Stimulated activated CD4-positive, alpha-beta T cell treated with anti-CD3 and anti-CD28 coated beads, Interleukin-15, amount 100 ng/mL, for 48 hours (primary cell): ENCODE measurements around the gene MGME1.

ENCODE experiments used
- DNase-seq, 2 donors: peaks; one replicate each; pipeline ENCODE4 v3.0.0-alpha.2; 2020; ENCODE audit warnings: low read depth in 2 of 2

Gene MGME1

DNA sequence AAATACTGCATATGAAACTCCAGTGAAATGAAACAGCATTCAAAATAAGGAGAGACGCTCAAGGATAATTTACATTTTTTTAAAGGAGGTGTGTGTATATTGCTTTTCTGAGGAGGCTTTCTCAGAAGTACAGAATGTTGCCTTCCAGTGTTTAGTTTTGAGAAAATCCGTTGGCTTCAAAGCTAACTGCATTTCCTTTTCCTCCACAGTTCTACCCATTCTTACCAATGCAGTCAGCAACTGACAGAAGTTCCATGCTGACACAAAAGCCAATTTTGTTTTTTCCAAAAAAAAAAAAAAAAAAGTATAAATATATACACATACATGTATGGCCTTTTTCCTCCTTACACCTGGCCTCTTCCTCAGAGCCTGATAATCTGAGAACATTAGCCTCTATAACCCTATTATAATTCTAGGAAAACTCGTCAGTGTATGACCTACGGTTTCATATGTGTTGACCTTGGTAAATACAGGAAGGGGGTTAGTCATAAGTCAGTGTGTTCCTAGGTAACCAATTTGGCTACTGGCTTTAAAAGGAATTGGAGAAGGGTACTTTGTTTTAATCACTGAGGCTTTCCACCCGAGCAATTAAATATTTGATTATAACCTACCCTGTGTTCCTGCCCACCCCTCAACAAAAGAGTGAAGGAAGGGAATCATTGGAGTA, 24.2 kb downstream of the MGME1 start:
- no peak for DNase-seq

DNA sequence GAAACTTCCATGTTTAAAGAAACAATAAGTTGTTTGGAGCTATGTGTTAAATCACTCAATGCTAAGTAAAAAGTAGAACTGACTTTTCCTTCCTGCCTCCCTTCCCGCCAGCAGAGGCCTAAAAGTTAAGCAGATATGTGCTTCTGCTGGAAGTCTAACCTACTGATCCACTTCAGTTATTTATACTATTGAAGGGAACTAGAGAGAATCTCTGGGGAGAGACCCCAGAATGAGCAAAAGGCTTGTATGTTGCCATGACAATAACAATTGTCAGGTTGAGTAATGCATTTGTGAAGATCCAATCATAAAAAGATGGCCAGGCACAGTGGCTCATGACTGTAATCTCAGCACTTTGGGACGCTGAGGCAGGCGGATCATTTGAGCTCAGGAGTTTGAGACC, 24.7 kb downstream of the MGME1 start:
- DNase-seq = no peak

DNA sequence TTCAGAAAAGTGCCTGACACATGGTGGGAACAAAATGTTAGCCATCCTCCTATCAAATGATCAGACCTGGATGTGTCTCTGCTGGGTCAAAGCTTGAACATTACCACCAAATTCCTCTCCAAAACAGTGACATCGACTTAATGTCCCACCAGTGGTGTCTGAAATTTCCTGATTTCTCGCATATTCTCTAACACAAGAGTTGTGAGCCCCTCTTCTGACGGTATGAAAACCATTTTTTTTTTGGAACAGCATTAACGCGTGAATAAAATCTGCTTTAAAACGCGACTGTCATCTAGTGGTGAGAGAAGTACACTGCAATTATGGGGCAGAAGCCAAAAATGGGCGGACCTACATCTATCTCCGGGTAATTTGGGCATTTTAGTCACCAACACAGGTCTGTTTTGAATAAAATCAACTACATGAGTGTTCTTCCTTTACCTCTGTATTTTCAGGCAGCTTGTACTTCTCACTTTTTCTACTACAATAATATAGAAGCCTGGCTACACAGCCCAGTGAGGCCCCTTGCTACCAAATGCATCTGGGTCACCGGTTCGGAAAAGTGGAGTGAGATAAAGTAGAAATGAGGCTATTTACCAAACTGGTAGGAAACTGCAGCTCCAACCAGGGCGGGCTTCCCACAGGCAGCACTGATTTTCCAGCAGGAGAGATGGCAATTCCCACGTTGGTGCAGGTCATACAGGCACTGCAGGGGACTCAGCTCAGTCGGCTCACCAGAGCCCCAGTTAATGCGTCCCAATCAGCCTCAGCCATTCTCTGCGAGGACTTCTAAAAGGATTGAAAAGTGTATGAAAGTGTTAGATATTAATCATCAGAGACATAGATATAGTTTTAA, 27.4 kb downstream of the MGME1 start:
- peak in 1 of 2 donors; percentile 15 for DNase-seq

GRCh38 chr20:17998446-17998845, 29.6 kb downstream of the MGME1 start:
- no peak for DNase-seq

GRCh38 chr20:17999566-17999965, 30.7 kb downstream of the MGME1 start:
- DNase-seq = no peak

GRCh38 chr20:18001131-18001921, 32.5 kb downstream of the MGME1 start:
- DNase-seq = no peak

GRCh38 chr20:18003897-18004296, 35.1 kb downstream of the MGME1 start:
- no peak for DNase-seq

DNA sequence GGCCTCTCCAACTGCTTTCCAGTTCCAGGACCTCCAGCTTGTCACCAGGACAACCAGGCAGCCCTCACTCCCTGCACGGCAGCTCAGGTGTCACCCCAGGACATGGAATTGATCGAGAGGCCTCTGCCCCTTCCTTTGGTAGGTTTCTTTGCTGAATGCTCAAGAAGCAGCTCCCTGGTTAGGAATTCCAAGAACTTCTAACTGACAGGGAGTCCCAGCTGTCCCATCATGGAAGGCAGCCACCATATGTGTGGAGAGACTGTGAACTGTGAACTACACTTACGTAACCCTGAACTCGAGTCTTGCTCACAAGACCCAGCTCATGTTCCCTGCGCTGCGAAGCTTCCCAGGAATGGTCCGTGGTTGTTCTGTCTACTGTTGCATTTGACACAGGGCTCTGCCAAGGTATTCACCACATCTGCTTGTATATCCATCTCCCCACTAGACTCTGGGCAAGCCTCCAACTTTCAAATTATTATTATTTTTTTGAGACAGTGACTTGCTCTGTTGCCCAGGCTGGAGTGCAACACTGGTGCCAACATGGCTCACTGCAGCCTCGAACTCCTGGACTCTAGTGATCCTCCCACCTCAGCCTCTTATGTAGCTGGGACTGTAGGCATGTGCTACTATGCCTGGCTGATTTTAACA, 35.7 kb downstream of the MGME1 start:
- DNase-seq = no peak

DNA sequence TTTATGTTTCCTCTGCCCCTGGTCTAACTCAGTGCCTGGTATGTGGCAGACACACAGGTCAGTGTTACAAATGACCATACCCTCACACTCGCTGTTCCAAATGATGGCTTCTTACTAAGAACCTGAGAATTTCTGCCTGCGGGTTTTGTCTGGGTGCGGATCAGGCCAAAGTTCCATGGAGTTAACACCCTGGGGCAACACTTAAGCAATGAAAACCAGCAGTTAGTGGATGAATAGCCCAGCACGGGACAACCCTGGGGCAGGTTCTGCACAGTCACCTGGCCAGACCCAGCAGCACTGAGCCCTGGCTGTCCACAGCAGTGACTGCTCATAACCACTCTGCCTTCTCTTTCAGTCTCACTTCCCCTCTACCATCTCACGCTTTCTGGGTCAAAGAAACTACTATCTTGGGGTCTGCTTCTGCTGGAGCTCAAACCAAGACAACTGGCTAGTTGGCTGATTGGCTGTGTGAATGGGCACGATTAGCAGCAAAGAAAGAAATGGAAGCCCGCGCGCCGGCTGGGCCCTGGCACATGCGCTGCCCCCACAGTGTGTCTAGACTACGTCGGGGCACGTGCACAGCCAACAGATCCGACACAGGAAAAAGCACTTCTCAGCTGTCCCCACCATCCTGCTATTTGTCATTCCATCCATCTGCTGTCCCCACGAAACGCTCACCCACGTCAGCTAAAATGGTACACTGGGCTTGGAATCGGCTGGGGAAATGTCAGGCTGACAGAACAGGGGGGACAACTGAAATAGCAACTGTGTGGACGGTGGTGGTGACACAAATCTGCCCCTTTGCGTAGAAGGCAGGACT, 36.6 kb downstream of the MGME1 start:
- no peak for DNase-seq

DNA sequence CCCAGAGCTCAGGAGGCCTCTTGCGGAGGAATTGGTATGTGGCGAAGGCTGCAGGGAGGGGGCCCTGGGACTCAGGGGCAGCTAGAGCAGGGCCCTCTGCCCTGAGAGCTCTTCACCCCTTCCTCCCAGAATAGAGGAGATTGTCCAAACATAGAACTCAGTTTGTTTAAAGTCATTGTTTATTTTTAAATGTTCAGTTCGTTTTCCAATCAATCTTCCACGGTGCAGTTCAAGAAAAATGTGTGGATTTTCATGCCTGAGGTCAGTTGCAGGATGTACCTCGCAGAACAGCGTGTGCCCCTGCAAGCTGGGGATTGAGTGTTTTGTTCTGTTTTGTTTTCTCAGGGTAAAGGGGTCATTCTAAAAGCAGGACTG, 37.2 kb downstream of the MGME1 start:
- DNase-seq = no peak

DNA sequence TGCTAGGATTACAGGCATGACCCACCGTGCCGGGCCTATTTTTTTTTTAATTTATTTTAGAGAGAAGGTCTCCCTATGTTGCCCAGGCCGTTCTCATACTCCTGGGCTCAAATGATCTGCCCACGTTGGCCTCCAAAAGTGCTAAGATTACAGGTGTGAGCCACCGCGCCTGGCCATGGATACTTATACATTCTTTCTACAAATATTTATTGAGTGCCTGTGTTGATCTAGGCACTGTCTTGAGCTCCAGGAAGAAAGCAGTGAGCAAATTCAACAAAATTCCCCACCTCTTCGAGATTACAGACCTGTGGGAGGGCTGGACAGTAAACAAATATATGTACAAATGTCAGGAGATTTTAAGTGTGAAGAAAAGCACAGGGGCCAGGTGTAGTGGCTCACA, 37.9 kb downstream of the MGME1 start:
- DNase-seq = no peak

DNA sequence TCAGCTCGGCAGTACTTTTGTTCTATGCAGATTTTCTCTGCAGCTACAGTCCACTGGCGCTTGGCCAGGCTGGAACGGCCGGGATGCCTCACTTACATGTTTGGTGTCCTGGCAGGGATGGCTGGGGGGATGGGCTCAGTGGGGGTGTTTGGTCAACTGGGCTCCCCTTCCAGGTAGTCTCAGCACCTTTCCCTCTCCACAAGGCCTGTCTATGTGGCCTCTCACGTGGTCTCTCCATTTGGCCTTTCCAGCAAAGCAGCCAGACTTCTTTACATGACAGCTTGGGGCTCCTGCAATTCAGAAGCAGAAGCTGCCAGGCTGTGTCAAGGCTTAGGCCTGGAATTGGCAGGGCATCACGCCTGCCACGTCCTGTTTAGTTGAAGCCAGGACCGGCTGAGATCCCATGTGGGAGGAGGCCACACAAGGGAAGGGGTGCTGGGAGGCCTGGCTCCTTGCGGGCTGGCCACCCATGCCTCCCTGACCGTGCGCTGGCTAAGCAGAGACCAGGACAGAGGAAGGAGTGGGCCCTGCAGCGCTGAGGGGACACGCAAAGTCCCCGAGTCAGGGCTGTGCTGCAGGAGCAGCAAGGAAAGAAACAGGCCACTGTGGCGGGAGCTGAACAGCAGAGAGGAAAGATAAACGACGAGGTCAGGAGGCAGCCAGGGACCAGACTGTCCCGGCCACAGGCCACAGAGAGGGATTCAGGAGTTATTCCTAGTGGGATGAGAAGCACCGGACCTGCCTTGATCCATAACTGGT, 38.9 kb downstream of the MGME1 start:
- no peak for DNase-seq

- no peak for DNase-seq
Observed at GRCh38 chr20:18009116-18009515, 40.3 kb downstream of the MGME1 start.

- DNase-seq = no peak
Observed at GRCh38 chr20:18011482-18011881, 42.7 kb downstream of the MGME1 start.

- no peak for DNase-seq
Observed at GRCh38 chr20:18011951-18012645, 43.3 kb downstream of the MGME1 start.

- no peak for DNase-seq
Observed at GRCh38 chr20:18012901-18013300, 44.1 kb downstream of the MGME1 start.

DNA sequence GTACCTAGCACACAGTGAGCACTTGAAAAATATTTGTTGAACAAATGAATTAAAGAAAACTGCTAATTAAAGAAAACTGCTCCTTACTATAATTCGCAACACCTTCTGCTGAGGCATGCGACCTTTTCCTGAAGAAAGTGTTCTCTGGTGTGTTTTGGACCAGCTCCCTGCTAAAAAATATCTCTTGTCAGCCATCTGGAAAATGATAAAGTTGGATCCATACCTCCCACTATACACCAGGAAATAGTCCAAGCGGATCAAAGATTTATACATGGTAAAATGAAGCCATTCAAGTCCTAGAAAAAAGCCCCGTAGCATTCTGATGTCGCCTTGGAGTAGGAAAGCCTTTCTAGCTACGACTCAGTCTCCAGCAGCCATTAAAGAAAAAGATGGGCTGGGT, 45.6 kb downstream of the MGME1 start:
- no peak for DNase-seq

DNA sequence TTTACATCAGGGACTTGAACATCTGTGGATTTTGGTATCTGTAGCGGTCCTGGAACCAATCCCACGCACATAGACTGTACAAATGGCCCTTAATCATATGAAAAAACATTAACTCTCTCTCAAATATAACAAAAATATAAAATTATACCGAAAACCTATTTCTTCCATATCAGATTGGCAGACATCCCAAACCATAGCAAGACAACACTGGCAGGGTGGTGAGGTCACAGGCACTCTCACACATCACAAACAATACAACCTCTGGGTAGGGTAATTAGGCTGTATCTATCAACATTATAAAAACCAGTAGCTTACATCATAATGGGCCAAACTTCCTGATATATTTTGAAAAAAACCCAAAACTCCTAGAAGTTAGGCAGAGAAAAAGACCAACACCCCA, 48.0 kb downstream of the MGME1 start:
- DNase-seq = no peak

GRCh38 chr20:18018100-18018499, 49.3 kb downstream of the MGME1 start:
- DNase-seq = no peak

DNA sequence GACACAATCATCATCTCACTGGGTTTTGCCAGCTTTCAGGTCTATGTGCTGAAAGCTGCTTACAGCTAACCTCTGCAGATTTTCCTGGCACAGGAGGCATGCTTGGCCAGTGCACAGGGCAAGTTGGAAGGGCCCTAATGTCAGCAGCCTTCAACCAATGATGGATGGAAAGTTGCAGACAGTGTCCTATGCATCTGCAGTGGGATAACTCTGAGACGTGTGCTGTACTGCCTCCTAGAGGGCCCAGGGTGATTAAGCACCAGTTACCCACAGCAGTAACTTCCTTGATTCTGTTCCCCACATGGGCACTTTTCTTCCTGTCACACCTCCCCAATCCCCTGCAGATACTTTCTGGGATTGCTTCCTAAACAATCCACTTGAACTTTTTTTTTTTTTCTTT, 50.2 kb downstream of the MGME1 start:
- peak in 1 of 2 donors; percentile 5 for DNase-seq
